Activated gamma-delta T cell treated with Interleukin-2 at 50 U/mL for 16 hours (primary cell): ENCODE measurements around the gene FSIP1.

ENCODE experiments used
- DNase-seq: peaks from one replicate; pipeline ENCODE4 v3.0.0-alpha.2; 2020

The FSIP1 gene

GRCh38 chr15:39680868-39681267, 101.8 kb downstream of the FSIP1 start:
- no peak for DNase-seq

GRCh38 chr15:39672666-39673065, 110.0 kb downstream of the FSIP1 start:
- DNase-seq = no peak

GRCh38 chr15:39672184-39672583, 110.5 kb downstream of the FSIP1 start:
- no peak for DNase-seq

- DNase-seq = no peak
Observed at GRCh38 chr15:39670687-39671086, 112.0 kb downstream of the FSIP1 start.

- no peak for DNase-seq
Observed at GRCh38 chr15:39669661-39670060, 113.0 kb downstream of the FSIP1 start.

GRCh38 chr15:39669241-39669640, 113.4 kb downstream of the FSIP1 start:
- DNase-seq = no peak

GRCh38 chr15:39668457-39668856, 114.2 kb downstream of the FSIP1 start:
- DNase-seq = no peak

DNA sequence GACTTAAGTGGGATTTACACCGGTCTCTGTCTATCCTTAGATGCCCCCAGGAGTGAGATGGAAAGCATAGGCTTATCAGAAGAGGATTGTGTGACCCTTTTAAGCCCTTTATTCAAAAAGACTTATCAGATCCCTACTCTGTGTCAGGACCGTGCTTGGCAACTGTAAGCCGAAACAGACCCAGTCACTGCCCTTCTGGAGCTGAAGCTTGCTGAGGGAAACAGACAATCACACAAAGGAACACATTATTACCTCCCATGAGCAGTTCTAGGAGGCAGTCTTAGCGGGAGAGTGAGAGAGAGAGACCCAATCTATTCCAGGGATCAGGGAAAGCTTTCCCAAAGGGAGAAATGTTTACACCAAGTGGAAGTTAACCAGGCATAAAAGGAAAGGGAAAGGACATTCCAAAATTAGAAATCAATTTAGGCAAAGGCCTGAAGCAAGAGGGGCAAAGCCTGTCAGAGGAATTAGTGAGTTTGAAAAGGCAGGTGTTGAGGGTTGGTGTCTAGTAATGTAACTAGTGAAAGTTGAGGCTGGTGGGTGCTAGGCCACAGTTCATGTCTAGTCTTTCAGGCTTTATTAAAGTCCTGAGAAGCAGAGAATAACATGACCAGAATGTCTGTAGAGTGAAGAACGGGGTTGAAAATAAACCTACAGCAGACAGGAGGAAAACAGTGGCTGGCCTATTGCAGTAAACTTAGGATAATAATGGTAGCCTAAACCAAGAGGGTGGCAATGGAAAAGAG, 115.1 kb downstream of the FSIP1 start:
- no peak for DNase-seq

DNA sequence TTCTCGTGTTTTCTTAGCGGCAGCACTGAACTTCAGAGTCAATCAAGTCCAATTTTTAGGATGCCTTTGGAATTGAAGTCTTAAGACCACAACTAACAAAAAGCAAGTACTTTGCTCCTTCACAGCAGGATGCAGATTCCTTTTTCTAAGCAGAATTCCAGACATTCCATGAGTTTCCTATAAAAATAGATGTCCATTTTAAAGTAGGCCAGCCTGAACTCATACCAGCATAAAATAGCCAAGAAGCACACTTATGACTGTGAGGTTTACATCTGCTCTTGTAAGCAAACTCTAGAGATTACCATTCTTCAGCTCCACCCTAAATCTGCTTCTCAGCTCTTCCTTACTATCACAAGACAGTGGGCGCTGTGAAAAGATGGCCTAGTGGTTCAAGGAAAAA, 116.0 kb downstream of the FSIP1 start:
- DNase-seq = no peak

GRCh38 chr15:39665629-39666250, 116.9 kb downstream of the FSIP1 start:
- DNase-seq = no peak

GRCh38 chr15:39663704-39664250, 118.9 kb downstream of the FSIP1 start:
- no peak for DNase-seq

GRCh38 chr15:39661776-39662175, 120.9 kb downstream of the FSIP1 start:
- no peak for DNase-seq

DNA sequence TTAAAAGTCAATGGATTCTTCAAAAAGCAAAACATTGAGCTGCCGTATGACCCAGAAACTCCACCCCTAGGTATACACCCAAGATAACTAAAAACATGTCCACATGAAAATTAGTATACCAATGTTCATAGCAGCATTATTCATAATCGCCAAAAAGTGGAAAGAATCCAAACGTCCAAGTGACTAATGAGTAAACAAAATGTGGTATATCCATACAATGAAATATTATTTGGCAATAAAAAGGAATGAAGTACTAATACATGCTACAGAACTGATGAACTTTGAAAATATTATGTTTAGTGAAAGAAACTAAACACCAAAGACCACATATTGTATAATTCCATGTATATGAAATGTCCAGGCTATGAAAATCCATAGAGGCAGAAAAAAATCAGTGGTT, 123.9 kb downstream of the FSIP1 start:
- no peak for DNase-seq

DNA sequence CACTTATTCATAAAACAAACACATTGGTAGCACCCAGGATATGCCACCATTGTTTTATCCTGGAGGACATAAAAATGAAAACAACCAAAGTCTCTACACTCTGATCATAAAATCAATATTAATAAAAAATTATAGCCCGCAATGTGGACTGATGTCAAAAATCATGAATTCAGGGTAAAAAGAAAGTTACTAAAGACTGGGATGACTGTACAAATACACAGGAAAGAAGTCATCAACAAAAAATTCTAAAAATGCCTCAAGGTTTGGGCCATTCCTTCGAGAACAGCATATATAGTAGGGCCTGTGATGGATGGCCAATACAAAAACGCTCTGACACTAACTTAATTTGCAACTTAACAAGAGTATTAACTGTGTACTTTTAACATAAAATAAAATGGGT, 125.0 kb downstream of the FSIP1 start:
- no peak for DNase-seq

- DNase-seq = no peak
Observed at GRCh38 chr15:39657181-39657580, 125.5 kb downstream of the FSIP1 start.

DNA sequence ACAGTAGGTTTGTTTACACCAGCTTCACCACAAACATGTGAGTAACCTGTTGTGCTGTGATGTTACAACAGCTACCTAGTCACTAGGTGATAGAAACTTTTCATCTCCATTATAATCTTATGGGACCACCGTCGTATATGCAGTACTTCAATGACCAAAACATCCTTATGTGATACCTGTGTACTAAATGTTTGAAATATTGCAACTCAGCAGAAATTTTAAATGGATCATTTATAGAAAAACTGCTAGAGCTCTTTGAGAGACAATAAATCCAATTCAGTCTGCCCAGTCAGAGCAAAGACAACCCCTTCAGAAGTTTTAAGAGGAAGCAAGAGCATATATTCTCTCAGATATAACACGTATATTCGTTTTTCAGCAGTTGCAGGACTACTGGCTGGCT, 128.3 kb downstream of the FSIP1 start:
- no peak for DNase-seq

DNA sequence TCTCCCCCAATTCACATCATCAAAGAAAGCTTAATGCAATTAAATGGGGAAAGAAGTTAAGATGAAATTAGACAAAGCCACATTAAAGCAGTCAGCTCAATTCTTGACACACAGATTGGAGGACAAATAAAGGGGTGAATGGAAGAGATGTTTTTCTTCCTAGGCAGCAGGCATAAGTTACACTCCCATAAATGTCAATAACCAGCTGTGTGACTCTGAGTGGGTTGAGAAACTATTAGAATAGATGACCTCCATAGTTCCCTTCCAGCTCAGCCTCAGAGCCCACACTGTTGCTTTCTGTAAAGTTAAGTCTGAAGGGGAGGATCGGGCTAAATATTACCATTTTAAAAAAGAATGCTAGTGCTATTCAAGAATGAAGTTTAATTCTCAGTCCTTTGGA, 130.8 kb downstream of the FSIP1 start:
- no peak for DNase-seq

- DNase-seq = no peak
Observed at GRCh38 chr15:39651295-39651694, 131.3 kb downstream of the FSIP1 start.

DNA sequence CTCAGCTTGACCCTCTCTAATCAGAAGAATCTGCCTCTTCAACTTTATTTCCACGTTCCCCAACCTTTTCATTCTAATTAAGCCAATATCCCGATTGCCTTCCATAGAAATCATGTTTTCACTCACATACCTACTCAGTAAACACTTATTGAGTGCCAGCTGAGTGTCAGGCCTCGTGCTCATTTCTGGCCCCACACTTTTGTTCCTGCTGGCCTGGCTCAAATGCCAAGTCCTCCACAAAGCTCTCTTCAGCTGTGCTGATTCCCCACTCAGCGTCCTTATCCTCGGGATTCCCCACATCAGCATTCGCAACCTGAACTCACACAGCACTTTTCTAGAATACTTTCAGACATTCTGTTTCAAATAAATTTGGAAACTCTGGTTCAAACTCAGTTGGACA, 132.9 kb downstream of the FSIP1 start:
- DNase-seq = no peak

DNA sequence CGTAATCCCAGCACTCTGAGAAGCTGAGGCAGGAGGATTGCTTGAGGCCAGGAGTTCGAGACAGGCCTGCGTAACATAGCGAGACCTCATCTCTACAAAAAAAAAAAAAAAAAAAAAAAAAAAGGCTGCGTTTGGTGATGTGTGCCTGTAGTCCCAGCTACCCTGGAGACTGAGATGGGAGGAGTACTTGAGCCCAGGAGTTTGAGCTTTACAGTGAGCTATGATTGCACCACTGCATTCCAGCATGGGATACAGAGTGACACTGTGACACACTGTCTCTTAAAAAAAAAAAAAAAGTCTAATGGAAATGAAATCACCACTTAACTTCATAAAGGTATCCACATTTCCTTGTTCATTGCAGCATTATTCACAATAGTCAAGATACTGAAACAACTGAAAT, 136.2 kb downstream of the FSIP1 start:
- no peak for DNase-seq

GRCh38 chr15:39645976-39646257, 136.7 kb downstream of the FSIP1 start:
- DNase-seq = no peak

DNA sequence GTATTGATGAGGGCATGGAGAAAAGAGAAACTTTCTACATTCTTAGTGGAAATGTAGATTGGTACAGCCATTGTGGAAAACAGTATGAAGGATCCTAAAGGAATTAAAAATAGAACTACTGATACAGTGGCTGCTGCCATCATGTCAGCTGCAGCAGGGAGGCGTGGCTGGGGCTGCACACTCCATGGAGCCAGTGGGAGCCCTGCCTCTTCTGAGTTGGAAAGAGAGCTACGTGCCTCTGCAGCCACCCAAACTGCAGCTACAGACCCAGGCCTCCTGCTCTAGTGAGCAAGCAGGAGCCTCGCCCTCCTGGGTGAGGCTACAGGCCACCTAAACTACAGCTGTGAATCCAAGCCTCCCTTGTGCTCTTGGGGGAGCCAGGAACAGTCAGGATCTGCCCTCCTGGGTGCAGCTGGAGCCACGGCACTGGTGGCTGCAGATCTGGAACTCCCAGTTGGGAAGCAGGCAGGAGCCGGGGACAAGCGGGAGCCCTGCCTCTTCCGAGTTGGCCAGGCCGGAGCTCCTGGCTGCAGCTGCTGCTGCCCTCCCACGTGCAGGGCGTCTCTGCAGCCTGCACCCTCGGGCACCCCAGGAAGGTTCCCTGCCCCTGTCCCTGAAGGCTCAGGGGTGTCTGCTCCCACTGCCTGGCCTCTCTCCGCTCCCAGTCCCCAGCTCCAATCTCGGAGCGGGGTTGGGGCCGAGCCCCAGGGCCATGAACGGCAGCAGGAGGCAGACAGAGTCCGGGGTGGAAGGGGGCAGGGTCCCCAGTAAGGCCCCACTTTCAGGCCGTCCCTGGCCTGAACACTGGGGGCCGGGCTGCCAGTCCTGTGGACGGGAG, 137.3 kb downstream of the FSIP1 start:
- DNase-seq = no peak

- DNase-seq = no peak
Observed at GRCh38 chr15:39644136-39644535, 138.5 kb downstream of the FSIP1 start.

GRCh38 chr15:39643727-39644126, 138.9 kb downstream of the FSIP1 start:
- no peak for DNase-seq
